ENCODE measurements around the gene DGKI. TPM values are rescaled to one million over a fixed set of nuclear protein-coding genes. Genes with fewer than 3 reads are reported as not detected.

The DGKI gene
- total and polyA plus RNA-seq, 2 of the 4 experiments (the other 2 are of a cell fraction) = 3.9 to 15.8 TPM

DNA sequence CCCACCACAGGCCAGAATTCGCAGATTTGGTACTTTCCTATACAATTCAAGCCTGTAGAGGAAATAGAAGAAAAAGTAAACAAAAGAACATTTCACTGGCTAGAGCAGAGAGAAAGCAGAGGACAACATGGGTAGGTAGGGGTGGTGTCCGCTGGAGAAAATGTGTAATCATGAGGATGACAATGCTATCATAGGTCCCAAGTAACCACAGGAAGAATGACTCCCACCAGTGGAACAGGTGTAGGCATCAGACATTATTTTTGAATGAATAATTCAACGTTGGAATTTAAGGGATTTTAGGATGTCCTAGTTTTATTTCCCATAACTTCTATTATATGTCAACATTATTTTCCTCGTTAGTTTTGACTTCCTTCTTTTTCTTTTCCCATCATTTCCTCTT, 248.9 kb downstream of the DGKI start:
- no peak overlapping the region for H2AK5ac ChIP-seq (ENCODE audit: low read depth, low read length)
- in situ Hi-C loops (cut with MboI; ENCODE audit: low sequenced_read_pairs) = loop anchor here (25.0 kb wide), 1 partner anchor 1186 kb away; no protein-coding TSS in a partner anchor
- H3K36me3 ChIP-seq (ENCODE audit: control insufficient read depth, insufficient read depth, low read length) = no peaks in the 10 kb centered on the region
- H2BK5ac ChIP-seq (ENCODE audit: low read depth, low read length, poor library complexity, severe bottlenecking) = no peak overlapping the region
- intact Hi-C loops (cut with micrococcal nuclease) = loop anchor here (10.0 kb wide), 1 partner anchor 623 kb away; no protein-coding TSS in a partner anchor
- no peak overlapping the region for H3K4ac ChIP-seq (ENCODE audit: low read depth, low read length)
- H3K4me1 ChIP-seq (ENCODE audit: control insufficient read depth, insufficient read depth, low read length) = no peaks in the 10 kb centered on the region
- H4K5ac ChIP-seq (ENCODE audit: low read depth, low read length) = no peak overlapping the region
- no peaks in the 10 kb centered on the region for H3K9me3 ChIP-seq (ENCODE audit: control insufficient read depth, insufficient read depth, low read length)
- no peaks in the 10 kb centered on the region for H4K20me1 ChIP-seq (ENCODE audit: insufficient read depth, low read length)
- no peak overlapping the region for H2BK20ac ChIP-seq (ENCODE audit: low read depth, low read length)
- H2BK120ac ChIP-seq (ENCODE audit: low read depth, low read length) = no peak overlapping the region
- no peak overlapping the region for H3K27ac ChIP-seq (ENCODE audit: insufficient read depth, low read length)
- CTCF ChIA-PET = no interaction called here
- POLR2A ChIA-PET (ENCODE audit: unreplicated experiment) = no interaction called here
- H2BK15ac ChIP-seq (ENCODE audit: low read depth, low read length) = no peak overlapping the region
- no peak overlapping the region for H3K4me2 ChIP-seq (ENCODE audit: low read depth, low read length)
- DNase-seq (no peak), ATAC-seq (ENCODE audit: low read depth) (no peak)
- dilution Hi-C loops (cut with HindIII; ENCODE audit: low sequenced_read_pairs, unreplicated experiment) = no loop called here
- no CpG with 5 or more reads among the region's 4 CpGs for WGBS, 2 experiments (ENCODE audit: extremely low coverage in 2 of 2, insufficient read length in 1 of 2)
- no peak overlapping the region for H3K18ac ChIP-seq (ENCODE audit: low read depth, low read length)
- no TSS peak for BruUV-seq (replicated peaks)
- no peak overlapping the region for H3K9ac ChIP-seq (ENCODE audit: low read depth, low read length)
- H3K79me1 ChIP-seq (ENCODE audit: low read depth in 1 of 2, low read length in 2 of 2) = peaks cover 0 to 4% of the 10 kb centered on the region in 2 experiments; a peak in 1 of 4 replicates
- no peak overlapping the region for H2AFZ ChIP-seq (replicated peaks; ENCODE audit: low read length, poor library complexity)
- no peaks in the 10 kb centered on the region for H3K27me3 ChIP-seq (ENCODE audit: control insufficient read depth, insufficient read depth, low read length)
- no peak overlapping the region for H4K91ac ChIP-seq (ENCODE audit: insufficient read depth, low read depth, low read length)
- H3K56ac ChIP-seq (ENCODE audit: extremely low read depth, insufficient read depth, low read length) = no peak overlapping the region
- H3K14ac ChIP-seq (replicated peaks; ENCODE audit: low read depth, low read length) = no peak overlapping the region
- H3K9me1 ChIP-seq (ENCODE audit: insufficient read depth, low read length) = 0 out of 2 replicates have a peak, but pooled peaks cover 2% of the 10 kb centered on the region
- H3K23ac ChIP-seq (ENCODE audit: low read depth, low read length) = no peak overlapping the region
- TF ChIP-seq CEBPB (IDR thresholded peaks at IDR 0.05; ENCODE audit: low read depth, low read length) (no peak), POLR2A (IDR thresholded peaks at IDR 0.05; ENCODE audit: low read depth, low read length) (no peak), MXI1 (IDR thresholded peaks at IDR 0.05; ENCODE audit: borderline replicate concordance, low read depth, low read length) (no peak), MAFK (IDR thresholded peaks at IDR 0.05; ENCODE audit: low read depth, low read length) (no peak), FOS (IDR thresholded peaks at IDR 0.05; ENCODE audit: low read depth, low read length) (no peak), RAD21 (IDR thresholded peaks at IDR 0.05; ENCODE audit: low read length) (no peak)
- TF ChIP-seq, protein P1, sequence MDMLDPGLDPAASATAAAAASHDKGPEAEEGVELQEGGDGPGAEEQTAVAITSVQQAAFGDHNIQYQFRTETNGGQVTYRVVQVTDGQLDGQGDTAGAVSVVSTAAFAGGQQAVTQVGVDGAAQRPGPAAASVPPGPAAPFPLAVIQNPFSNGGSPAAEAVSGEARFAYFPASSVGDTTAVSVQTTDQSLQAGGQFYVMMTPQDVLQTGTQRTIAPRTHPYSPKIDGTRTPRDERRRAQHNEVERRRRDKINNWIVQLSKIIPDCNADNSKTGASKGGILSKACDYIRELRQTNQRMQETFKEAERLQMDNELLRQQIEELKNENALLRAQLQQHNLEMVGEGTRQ (IDR thresholded peaks at IDR 0.05; ENCODE audit: low read depth, low read length) = no peak
- no peak overlapping the region for H2AK9ac ChIP-seq (replicated peaks; ENCODE audit: low read depth, low read length, poor library complexity)
- H4K8ac ChIP-seq (ENCODE audit: low read depth in 2 of 2, low read length in 2 of 2) = no peak overlapping the region
- H3K4me3 ChIP-seq (ENCODE audit: insufficient read depth, low read depth, low read length) = no peak overlapping the region
